ENCODE measurements around the gene CCDC157.

CCDC157 gene

GRCh38 chr22:30356449-30357235 is at the start of gene CCDC157, which contains the start of gene SF3A1:
Gene CCDC157 (plus strand): TSS chr22:30357007. CDS start chr22:30366001, 8,994 bp downstream.
Gene SF3A1 (minus strand): TSS chr22:30356894. CDS start chr22:30356792, 102 bp downstream.
- DNase-seq = peak; percentile 91

- no peak for DNase-seq
Measured at GRCh38 chr22:30307041-30307574, 49.7 kb upstream of the CCDC157 start.

- no peak for DNase-seq
Measured at GRCh38 chr22:30308093-30308492, 48.7 kb upstream of the CCDC157 start.

GRCh38 chr22:30308518-30309230 is 48.1 kb upstream of the CCDC157 start:
- DNase-seq = no peak

- DNase-seq = peak; percentile 35
Measured at GRCh38 chr22:30309951-30310741, 46.7 kb upstream of the CCDC157 start.

- no peak for DNase-seq
Measured at GRCh38 chr22:30310881-30311771, 45.7 kb upstream of the CCDC157 start.

- no peak for DNase-seq
Measured at GRCh38 chr22:30312053-30312452, 44.8 kb upstream of the CCDC157 start.

GRCh38 chr22:30313527-30314363 is 43.1 kb upstream of the CCDC157 start:
- DNase-seq = no peak

GRCh38 chr22:30314915-30315314 is 41.9 kb upstream of the CCDC157 start:
- DNase-seq = no peak

- DNase-seq = no peak
Measured at GRCh38 chr22:30315962-30316576, 40.7 kb upstream of the CCDC157 start.

- no peak for DNase-seq
Measured at GRCh38 chr22:30317778-30318177, 39.0 kb upstream of the CCDC157 start.

GRCh38 chr22:30318799-30319419 is 37.9 kb upstream of the CCDC157 start:
- no peak for DNase-seq

- no peak for DNase-seq
Measured at GRCh38 chr22:30320021-30320556, 36.7 kb upstream of the CCDC157 start.

- no peak for DNase-seq
Measured at GRCh38 chr22:30321461-30321860, 35.3 kb upstream of the CCDC157 start.

GRCh38 chr22:30323246-30323645 is 33.6 kb upstream of the CCDC157 start:
- no peak for DNase-seq

- peak; percentile 35 for DNase-seq
Measured at GRCh38 chr22:30324014-30324730, 32.6 kb upstream of the CCDC157 start.

- DNase-seq = no peak
Measured at GRCh38 chr22:30325065-30325720, 31.6 kb upstream of the CCDC157 start.

- DNase-seq = no peak
Measured at GRCh38 chr22:30325724-30326254, 31.0 kb upstream of the CCDC157 start.
